ENCODE measurements around the gene ADK. TPM values are rescaled to one million over a fixed set of nuclear protein-coding genes. Genes with fewer than 3 reads are reported as not detected.
"Not testable (repeated sequence)": the region's sequence is repeated elsewhere in the genome, so short reads cannot be mapped to it uniquely, and the experiment has no call there.

The ADK gene
- total and polyA plus RNA-seq, 7 experiments from 2014 or later: 20.7 to 43.8 (median 25.3) TPM

GRCh38 chr10:74575912-74576311, 424.9 kb downstream of the ADK start:
- ATAC-seq (no peak), DNase-seq (no peak)
- Histone ChIP-seq H3K36me3 (ENCODE audit: control insufficient read depth in 2 of 3, insufficient read depth in 3 of 3, low read length in 3 of 3) (no peaks in the 10 kb centered on the region), H3K27ac (ENCODE audit: low read depth, low read length) (no peak overlapping the region), H3K9me3 (ENCODE audit: control insufficient read depth in 2 of 3, low read length in 3 of 3) (no peaks in the 10 kb centered on the region), H3K4me1 (ENCODE audit: control insufficient read depth in 2 of 2, insufficient read depth in 2 of 2, low read length in 2 of 2) (no peaks in the 10 kb centered on the region), H3K4me3 (ENCODE audit: low read length) (no peak overlapping the region), H3K27me3 (ENCODE audit: control insufficient read depth in 2 of 2, insufficient read depth in 2 of 2, low read length in 2 of 2) (no peaks in the 10 kb centered on the region)
- H3K4me3 Mint-ChIP-seq: no peak overlapping the region
- ChIA-PET CTCF (no interaction called here), POLR2A (no interaction called here)
- H3K36me3 Mint-ChIP-seq: peaks cover 12 to 28% (median 24%) of the 10 kb centered on the region in 5 donors
- H3K27me3 Mint-ChIP-seq: no peaks in the 10 kb centered on the region
- peak overlapping the region in 4 of 9 donors; percentile 7 to 80 (median 20) for H3K27ac Mint-ChIP-seq
- intact Hi-C loops (cut with micrococcal nuclease): no loop called here
- H3K9me3 Mint-ChIP-seq: peaks cover 0 to 33% (median 9%) of the 10 kb centered on the region in 11 donors
- H3K4me1 Mint-ChIP-seq: peaks cover 0 to 20% (median 12%) of the 10 kb centered on the region in 7 donors

GRCh38 chr10:74576586-74576985, 425.6 kb downstream of the ADK start:
- Histone ChIP-seq H3K9me3 (ENCODE audit: control insufficient read depth in 2 of 3, low read length in 3 of 3) (no peaks in the 10 kb centered on the region), H3K4me1 (ENCODE audit: control insufficient read depth in 2 of 2, insufficient read depth in 2 of 2, low read length in 2 of 2) (no peaks in the 10 kb centered on the region), H3K27ac (ENCODE audit: low read depth, low read length) (no peak overlapping the region), H3K4me3 (ENCODE audit: low read length) (no peak overlapping the region), H3K27me3 (ENCODE audit: control insufficient read depth in 2 of 2, insufficient read depth in 2 of 2, low read length in 2 of 2) (no peaks in the 10 kb centered on the region), H3K36me3 (ENCODE audit: control insufficient read depth in 2 of 3, insufficient read depth in 3 of 3, low read length in 3 of 3) (no peaks in the 10 kb centered on the region)
- CTCF ChIA-PET: no interaction called here
- Mint-ChIP-seq H3K9me3 (peaks cover 0 to 36% (median 7%) of the 10 kb centered on the region in 11 donors), H3K27ac (no peak overlapping the region), H3K4me1 (peaks cover 1 to 24% (median 11%) of the 10 kb centered on the region in 7 donors), H3K27me3 (no peaks in the 10 kb centered on the region), H3K4me3 (no peak overlapping the region), H3K36me3 (peaks cover 10 to 31% (median 26%) of the 10 kb centered on the region in 5 donors)
- no peak for DNase-seq
- no peak for ATAC-seq
- POLR2A ChIA-PET: no interaction called here
- intact Hi-C loops (cut with micrococcal nuclease): no loop called here

GRCh38 chr10:74580438-74580837, 429.4 kb downstream of the ADK start:
- H3K9me3 ChIP-seq (ENCODE audit: control insufficient read depth in 2 of 3, low read length in 3 of 3); H3K27me3 Mint-ChIP-seq; ATAC-seq; H3K4me3 ChIP-seq (ENCODE audit: low read length); H3K27ac ChIP-seq (ENCODE audit: low read depth, low read length); H3K36me3 ChIP-seq (ENCODE audit: control insufficient read depth in 2 of 3, insufficient read depth in 3 of 3, low read length in 3 of 3); H3K4me3 Mint-ChIP-seq; H3K27me3 ChIP-seq (ENCODE audit: control insufficient read depth in 2 of 2, insufficient read depth in 2 of 2, low read length in 2 of 2); H3K4me1 ChIP-seq (ENCODE audit: control insufficient read depth in 2 of 2, insufficient read depth in 2 of 2, low read length in 2 of 2); POLR2A ChIA-PET; CTCF ChIA-PET; DNase-seq: not testable (repeated sequence)
- intact Hi-C loops (cut with micrococcal nuclease): loop anchor here (10.0 kb wide), 3 partner anchors 46 to 654 kb away; partner anchors contain the start of genes COMTD1 (in 1 of the 2) and VCL (in 1 of the 2)
- peak overlapping the region in 5 of 9 donors; percentile 38 to 80 (median 43) for H3K27ac Mint-ChIP-seq
- H3K36me3 Mint-ChIP-seq: peaks cover 6 to 26% (median 15%) of the 10 kb centered on the region in 5 donors
- H3K9me3 Mint-ChIP-seq: peaks cover 0 to 21% (median 8%) of the 10 kb centered on the region in 11 donors
- H3K4me1 Mint-ChIP-seq: peaks cover 7 to 41% (median 26%) of the 10 kb centered on the region in 7 donors

- DNase-seq (no peak), ATAC-seq (no peak)
- H3K4me1 Mint-ChIP-seq: peaks cover 21 to 54% (median 43%) of the 10 kb centered on the region in 7 donors
- peaks cover 0 to 21% (median 8%) of the 10 kb centered on the region in 11 donors for H3K9me3 Mint-ChIP-seq
- H3K4me3 ChIP-seq (ENCODE audit: low read length): no peak overlapping the region
- H3K4me1 ChIP-seq (ENCODE audit: control insufficient read depth in 2 of 2, insufficient read depth in 2 of 2, low read length in 2 of 2): peaks cover 19 to 21% of the 10 kb centered on the region in 2 donors
- ChIA-PET CTCF (interaction anchor here (0.7 kb wide), 1 partner anchor 1487 kb away, joined by 3 read pairs; no protein-coding TSS in a partner anchor), POLR2A (interaction anchor here (0.5 kb wide), 1 partner anchor 360 kb away, joined by 3 read pairs; no protein-coding TSS in a partner anchor)
- intact Hi-C loops (cut with micrococcal nuclease): loop anchor here (10.0 kb wide), 3 partner anchors 48 to 652 kb away; partner anchors contain the start of genes COMTD1 (in 1 of the 2) and VCL (in 1 of the 2)
- H3K36me3 Mint-ChIP-seq: peaks cover 0 to 23% (median 13%) of the 10 kb centered on the region in 5 donors
- no peak overlapping the region for H3K4me3 Mint-ChIP-seq
- H3K27ac ChIP-seq (ENCODE audit: low read depth, low read length): no peak overlapping the region
- no peaks in the 10 kb centered on the region for H3K27me3 ChIP-seq (ENCODE audit: control insufficient read depth in 2 of 2, insufficient read depth in 2 of 2, low read length in 2 of 2)
- H3K27ac Mint-ChIP-seq: peak overlapping the region in 1 of 9 donors; percentile 95
- no peaks in the 10 kb centered on the region for H3K9me3 ChIP-seq (ENCODE audit: control insufficient read depth in 2 of 3, low read length in 3 of 3)
- no peaks in the 10 kb centered on the region for H3K27me3 Mint-ChIP-seq
- no peaks in the 10 kb centered on the region for H3K36me3 ChIP-seq (ENCODE audit: control insufficient read depth in 2 of 3, insufficient read depth in 3 of 3, low read length in 3 of 3)
Observed at GRCh38 chr10:74582566-74582965, 431.5 kb downstream of the ADK start.

GRCh38 chr10:74585231-74586087, 434.4 kb downstream of the ADK start:
- Mint-ChIP-seq H3K4me1 (peaks cover 25 to 79% (median 71%) of the 10 kb centered on the region in 7 donors), H3K27ac (peak overlapping the region; percentile 91 to 97 (median 95)), H3K27me3 (no peaks in the 10 kb centered on the region), H3K36me3 (peaks cover 0 to 17% (median 10%) of the 10 kb centered on the region in 5 donors), H3K9me3 (peaks cover 0 to 13% (median 8%) of the 10 kb centered on the region in 11 donors), H3K4me3 (peak overlapping the region; percentile 70 to 90 (median 82))
- Histone ChIP-seq H3K9me3 (ENCODE audit: control insufficient read depth in 2 of 3, low read length in 3 of 3) (no peaks in the 10 kb centered on the region), H3K36me3 (ENCODE audit: control insufficient read depth in 2 of 3, insufficient read depth in 3 of 3, low read length in 3 of 3) (no peaks in the 10 kb centered on the region), H3K27ac (ENCODE audit: low read depth, low read length) (peak overlapping the region; percentile 77), H3K4me3 (ENCODE audit: low read length) (peak overlapping the region; percentile 18), H3K27me3 (ENCODE audit: control insufficient read depth in 2 of 2, insufficient read depth in 2 of 2, low read length in 2 of 2) (no peaks in the 10 kb centered on the region), H3K4me1 (ENCODE audit: control insufficient read depth in 2 of 2, insufficient read depth in 2 of 2, low read length in 2 of 2) (peaks cover 37 to 42% of the 10 kb centered on the region in 2 donors)
- intact Hi-C loops (cut with micrococcal nuclease): loop anchor here (1.0 to 10.0 kb wide), 11 partner anchors 51 to 649 kb away; partner anchors contain the start of genes SAMD8 (in 2 of the 2), AP3M1 (in 1 of the 2), COMTD1 (in 1 of the 2) and KAT6B (in 1 of the 2)
- peak; percentile 43 for ATAC-seq
- DNase-seq: peak in 8 of 9 donors; percentile 38 to 74 (median 62)
- ChIA-PET POLR2A (interaction anchor here (0.6 to 1.5 kb wide), 3 partner anchors 133 to 254 kb away, joined by 3 to 4 read pairs (median 3); no protein-coding TSS in a partner anchor), CTCF (no interaction called here)

GRCh38 chr10:74586088-74586585, 435.1 kb downstream of the ADK start:
- Mint-ChIP-seq H3K4me1 (peaks cover 25 to 81% (median 72%) of the 10 kb centered on the region in 7 donors), H3K27ac (peak overlapping the region; percentile 91 to 97 (median 95)), H3K4me3 (peak overlapping the region; percentile 70 to 90 (median 82)), H3K36me3 (peaks cover 0 to 14% (median 4%) of the 10 kb centered on the region in 5 donors), H3K9me3 (peaks cover 0 to 6% (median 3%) of the 10 kb centered on the region in 11 donors), H3K27me3 (no peaks in the 10 kb centered on the region)
- Histone ChIP-seq H3K36me3 (ENCODE audit: control insufficient read depth in 2 of 3, insufficient read depth in 3 of 3, low read length in 3 of 3) (no peaks in the 10 kb centered on the region), H3K27ac (ENCODE audit: low read depth, low read length) (peak overlapping the region; percentile 77), H3K4me1 (ENCODE audit: control insufficient read depth in 2 of 2, insufficient read depth in 2 of 2, low read length in 2 of 2) (peaks cover 37 to 42% of the 10 kb centered on the region in 2 donors), H3K4me3 (ENCODE audit: low read length) (peak overlapping the region; percentile 18), H3K27me3 (ENCODE audit: control insufficient read depth in 2 of 2, insufficient read depth in 2 of 2, low read length in 2 of 2) (no peaks in the 10 kb centered on the region), H3K9me3 (ENCODE audit: control insufficient read depth in 2 of 3, low read length in 3 of 3) (no peaks in the 10 kb centered on the region)
- DNase-seq (peak in 7 of 9 donors; percentile 44 to 82 (median 72)), ATAC-seq (peak; percentile 64)
- ChIA-PET CTCF (interaction anchor here (0.6 to 1.4 kb wide), 2 partner anchors 32 to 167 kb away, joined by 3 to 6 read pairs; no protein-coding TSS in a partner anchor), POLR2A (interaction anchor here (0.7 to 1.5 kb wide), 3 partner anchors 134 to 240 kb away, joined by 3 to 5 read pairs (median 4); partner anchors contain the start of gene KAT6B)
- intact Hi-C loops (cut with micrococcal nuclease): loop anchor here (1.0 to 10.0 kb wide), 8 partner anchors 51 to 649 kb away; partner anchors contain the start of genes SAMD8 (in 2 of the 2), COMTD1 (in 1 of the 2), KAT6B (in 1 of the 2) and VCL (in 1 of the 2)
